ENCODE data around the gene ETS1. TPM values are rescaled to one million over a fixed set of nuclear protein-coding genes. Genes with fewer than 3 reads are reported as not detected.
A peak's percentile ranks its signal among the peaks of the same experiment; 100 is the strongest.

ETS1 gene
- total and polyA plus RNA-seq, 2 experiments from 2014 or later = 6.7 to 21.8 TPM

GRCh38 chr11:128502726-128503125 lies 84.6 kb downstream of the ETS1 start:
- Histone ChIP-seq H3K27me3 (no peaks in the 10 kb centered on the region), H3K79me2 (peaks cover 78% of the 10 kb centered on the region), H3K4me1 (ENCODE audit: insufficient read depth) (peaks cover 49% of the 10 kb centered on the region)

GRCh38 chr11:128501632-128502549 lies 85.5 kb downstream of the ETS1 start:
- Histone ChIP-seq H4K20me1 (ENCODE audit: insufficient read depth, poor library complexity, severe bottlenecking) (no peaks in the 10 kb centered on the region), H3K4me1 (ENCODE audit: insufficient read depth) (peaks cover 49% of the 10 kb centered on the region), H3K79me2 (peaks cover 78% of the 10 kb centered on the region), H3K9me3 (ENCODE audit: low read depth) (no peaks in the 10 kb centered on the region), H3K27me3 (no peaks in the 10 kb centered on the region), H3K36me3 (replicated peaks; ENCODE audit: insufficient read depth, low read depth) (no peaks in the 10 kb centered on the region), H3K4me3 (no peak overlapping the region), H3K9me2 (replicated peaks; ENCODE audit: insufficient read depth) (no peaks in the 10 kb centered on the region), H3K27ac (peak overlapping the region; percentile 53), H3K4me2 (peak overlapping the region; percentile 20), H2AFZ (no peak overlapping the region)
- 63% methylated on average over 5 of the region's 5 CpGs for WGBS (ENCODE audit: low lambda C conversion rate, missing lambda C conversion rate)
- no peak for DNase-seq (ENCODE audit: low spot score)
- TF ChIP-seq EZH2 (IDR thresholded peaks at IDR 0.05; ENCODE audit: borderline replicate concordance) (no peak), EZH2phosphoT487 (IDR thresholded peaks at IDR 0.05; ENCODE audit: low read depth, severe bottlenecking, unreplicated experiment) (no peak), CTCF (IDR thresholded peaks at IDR 0.05; ENCODE audit: poor library complexity) (no peak)

More at GRCh38 chr11:128502726-128503125, 84.6 kb downstream of the ETS1 start:
- H3K4me2 ChIP-seq = peak overlapping the region; percentile 20
- no peaks in the 10 kb centered on the region for H3K36me3 ChIP-seq (replicated peaks; ENCODE audit: insufficient read depth, low read depth)
- H3K27ac ChIP-seq = peak overlapping the region; percentile 53
- DNase-seq (ENCODE audit: low spot score) = peak; percentile 64
- no peaks in the 10 kb centered on the region for H4K20me1 ChIP-seq (ENCODE audit: insufficient read depth, poor library complexity, severe bottlenecking)
- no peak overlapping the region for H2AFZ ChIP-seq
- no peaks in the 10 kb centered on the region for H3K9me2 ChIP-seq (replicated peaks; ENCODE audit: insufficient read depth)
- no peak for TF ChIP-seq EZH2 (IDR thresholded peaks at IDR 0.05; ENCODE audit: borderline replicate concordance)
- TF ChIP-seq CTCF (IDR thresholded peaks at IDR 0.05; ENCODE audit: poor library complexity) = no peak
- TF ChIP-seq EZH2phosphoT487 (IDR thresholded peaks at IDR 0.05; ENCODE audit: low read depth, severe bottlenecking, unreplicated experiment) = no peak
- 53% methylated on average over 4 of the region's 4 CpGs for WGBS (ENCODE audit: low lambda C conversion rate, missing lambda C conversion rate)
- H3K9me3 ChIP-seq (ENCODE audit: low read depth) = no peaks in the 10 kb centered on the region
- no peak overlapping the region for H3K4me3 ChIP-seq

- Histone ChIP-seq H3K4me2 (no peak overlapping the region), H3K4me3 (no peak overlapping the region), H2AFZ (no peak overlapping the region), H3K4me1 (ENCODE audit: insufficient read depth) (peaks cover 54% of the 10 kb centered on the region), H3K79me2 (peaks cover 78% of the 10 kb centered on the region), H4K20me1 (ENCODE audit: insufficient read depth, poor library complexity, severe bottlenecking) (no peaks in the 10 kb centered on the region), H3K9me2 (replicated peaks; ENCODE audit: insufficient read depth) (no peaks in the 10 kb centered on the region), H3K27ac (no peak overlapping the region), H3K27me3 (no peaks in the 10 kb centered on the region), H3K36me3 (replicated peaks; ENCODE audit: insufficient read depth, low read depth) (no peaks in the 10 kb centered on the region), H3K9me3 (ENCODE audit: low read depth) (no peaks in the 10 kb centered on the region)
- no peak for TF ChIP-seq EZH2phosphoT487 (IDR thresholded peaks at IDR 0.05; ENCODE audit: low read depth, severe bottlenecking, unreplicated experiment)
- no peak for TF ChIP-seq EZH2 (IDR thresholded peaks at IDR 0.05; ENCODE audit: borderline replicate concordance)
- no peak for TF ChIP-seq CTCF (IDR thresholded peaks at IDR 0.05; ENCODE audit: poor library complexity)
- WGBS (ENCODE audit: low lambda C conversion rate, missing lambda C conversion rate) = 82% methylated on average over 4 of the region's 4 CpGs
- DNase-seq (ENCODE audit: low spot score) = no peak
These were observed 86.3 kb downstream of the ETS1 start for GRCh38 chr11:128501008-128501407.
